Activated CD4-positive, CD25-positive, alpha-beta regulatory T cell treated with anti-CD3 and anti-CD28 coated beads, Interleukin-2, amount 50 U/mL, for 72 hours (primary cell): Measurements from ENCODE around the gene SEPHS1.
A peak's percentile ranks its signal among the peaks of the same experiment; 100 is the strongest.
"Not testable (repeated sequence)": the region's sequence is repeated elsewhere in the genome, so short reads cannot be mapped to it uniquely, and the experiment has no call there.

Source experiments
- DNase-seq: peaks from one replicate; pipeline ENCODE4 v3.0.0; 2021

The SEPHS1 gene

GRCh38 chr10:13276749-13277365 lies 71.2 kb downstream of the SEPHS1 start:
- DNase-seq, result no peak

- not testable (repeated sequence) for DNase-seq
Observed at GRCh38 chr10:13276146-13276545, 71.9 kb downstream of the SEPHS1 start.

- no peak for DNase-seq
Observed at GRCh38 chr10:13272164-13272571, 75.9 kb downstream of the SEPHS1 start.

DNA sequence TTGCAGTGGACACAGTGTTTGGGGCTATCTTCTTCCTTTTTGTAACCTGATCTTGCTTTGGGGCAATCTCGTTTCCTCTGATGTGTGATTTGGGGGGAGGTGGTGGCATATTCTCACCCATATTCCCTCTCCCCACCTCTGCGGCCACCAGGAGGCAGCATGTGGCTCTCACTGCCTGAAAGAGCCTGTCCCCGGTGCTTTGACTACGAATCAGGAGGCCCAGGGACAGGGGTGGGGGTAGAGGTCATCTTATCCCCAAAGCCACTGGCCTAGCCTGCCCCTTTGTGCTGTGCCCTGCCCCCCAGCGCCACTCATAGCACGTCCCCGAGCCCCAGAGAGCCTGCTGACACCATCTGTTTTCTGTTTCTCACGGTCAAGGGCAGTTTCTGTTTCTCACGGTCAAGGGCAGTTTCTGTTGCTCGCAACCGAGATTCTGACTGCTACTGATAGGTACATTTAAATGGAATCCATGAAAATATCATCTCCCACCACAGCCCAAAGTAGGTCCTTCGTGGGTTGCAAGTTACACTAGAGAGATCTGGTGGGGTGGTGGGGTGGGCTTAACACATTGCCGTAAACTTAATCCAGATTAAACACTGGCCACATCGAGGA lies 76.4 kb downstream of the SEPHS1 start:
- DNase-seq, result peak; percentile 41

GRCh38 chr10:13270877-13271551 lies 77.1 kb downstream of the SEPHS1 start:
- no peak for DNase-seq

DNA sequence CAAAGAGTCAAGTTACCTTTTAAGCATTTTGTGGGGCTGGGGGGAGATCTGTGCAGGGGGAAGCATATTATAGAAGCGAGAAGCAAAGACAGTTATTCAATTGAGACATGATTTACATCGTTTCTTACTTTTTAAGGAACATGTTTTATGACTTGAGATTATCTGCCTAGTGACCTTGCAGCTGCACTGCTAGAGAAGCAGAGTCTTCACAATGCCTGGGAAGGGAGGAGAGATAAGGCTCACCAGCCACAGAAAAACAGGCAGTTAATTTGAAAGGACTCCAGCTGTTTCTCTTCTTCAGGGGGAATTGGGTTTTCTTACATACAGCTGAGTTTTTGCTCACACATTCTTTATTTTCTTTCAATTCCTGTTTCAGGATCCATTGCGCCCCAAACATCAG lies 79.3 kb downstream of the SEPHS1 start:
- DNase-seq, result no peak

DNA sequence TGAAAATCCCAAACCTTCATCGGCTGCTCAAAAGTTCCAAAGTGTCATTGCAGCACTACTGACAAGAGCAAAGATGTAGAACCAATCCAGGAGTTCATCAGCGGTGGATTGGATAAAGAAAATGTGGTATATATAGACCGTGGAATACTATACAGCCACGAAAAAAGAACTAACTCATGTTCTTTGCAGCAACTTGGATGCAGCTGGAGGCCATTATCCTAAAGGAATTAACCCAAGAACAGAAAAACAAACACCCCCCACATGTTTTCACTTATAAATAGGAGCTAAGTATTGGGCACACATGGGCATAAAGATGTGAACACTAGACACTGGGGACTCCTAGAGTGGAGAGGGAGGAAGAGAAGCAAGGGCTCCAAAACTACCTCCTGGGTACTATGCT lies 79.8 kb downstream of the SEPHS1 start:
- DNase-seq, result no peak
